Bronchial epithelial cell (primary cell): ENCODE measurements around the gene TENM3. TPM values are rescaled to one million over a fixed set of nuclear protein-coding genes. Genes with fewer than 3 reads are reported as not detected.

Experiments
- DNase-seq: peaks from one replicate; pipeline ENCODE4 v3.0.0-alpha.2; 2010; ENCODE audit warnings: low read depth
- FAIRE-seq: peaks from 2 replicates; lab custom pipeline; 2011; peaks lifted over from hg19 to GRCh38; lab: Jason Lieb, UNC
- H3K27me3 ChIP-seq: 2 replicates; pipeline ENCODE4 v1.5.1; 2011; ENCODE audit warnings: low read length; ENCODE audit not compliant: control insufficient read depth, insufficient read depth
- H3K36me3 ChIP-seq: 2 replicates; pipeline ENCODE4 v1.5.1; 2011; ENCODE audit warnings: low read length; ENCODE audit not compliant: control insufficient read depth, insufficient read depth
- H3K4me3 ChIP-seq: 2 replicates; pipeline ENCODE4 v1.5.1; 2011; ENCODE audit warnings: mild to moderate bottlenecking, low read depth, low read length, control low read depth
- total RNA-seq: library from RNA; depleted of rRNA; stranded (reverse); fragments of >200 nt; gene quantifications from 2 replicates; pipeline ENCODE4 v1.2.1, GENCODE V29; 2014
- TF ChIP-seq, protein P1 (sequence below): IDR thresholded peaks from 2 replicates; pipeline ENCODE4 v1.5.1; 2011; ENCODE audit warnings: mild to moderate bottlenecking, moderate library complexity, low read length, control low read depth, inconsistent platforms; ENCODE audit not compliant: insufficient read depth, severe bottlenecking

TENM3 gene
- total RNA-seq, 1 donor from 2014 or later = 1.3 TPM

DNA sequence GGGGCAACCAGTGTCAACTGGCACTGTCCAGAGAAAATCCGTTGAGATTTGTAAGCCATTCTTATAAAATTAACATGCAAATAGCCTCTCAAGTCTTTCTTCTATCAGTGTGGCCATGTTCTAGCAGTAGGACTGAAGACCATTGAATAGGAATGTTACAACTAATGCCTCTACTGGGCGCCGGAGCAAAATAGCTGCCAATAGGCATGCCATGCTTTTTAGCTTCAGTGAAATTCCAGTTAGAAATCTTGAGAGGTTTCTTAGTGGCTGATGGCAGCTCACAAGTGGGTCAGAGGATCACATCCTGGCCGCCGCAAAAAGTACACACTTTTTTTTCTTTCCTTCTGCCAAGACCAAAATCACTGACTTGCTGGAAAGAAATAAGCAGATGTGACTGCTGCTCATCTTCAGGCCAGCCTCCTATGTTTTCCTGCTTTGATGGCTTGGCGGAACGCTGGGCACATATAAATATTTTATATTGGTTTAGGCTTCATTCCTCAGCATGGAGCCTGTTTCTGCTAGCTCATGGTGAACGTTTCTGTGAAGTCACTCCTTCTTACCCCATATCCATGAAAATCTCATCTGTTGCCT lies 293.1 kb downstream of the TENM3 start:
- DNase-seq (no peak), FAIRE-seq (no peak)
- Histone ChIP-seq H3K4me3 (no peak overlapping the region), H3K27me3 (no peaks in the 10 kb centered on the region), H3K36me3 (no peaks in the 10 kb centered on the region)
- TF ChIP-seq, protein P1, sequence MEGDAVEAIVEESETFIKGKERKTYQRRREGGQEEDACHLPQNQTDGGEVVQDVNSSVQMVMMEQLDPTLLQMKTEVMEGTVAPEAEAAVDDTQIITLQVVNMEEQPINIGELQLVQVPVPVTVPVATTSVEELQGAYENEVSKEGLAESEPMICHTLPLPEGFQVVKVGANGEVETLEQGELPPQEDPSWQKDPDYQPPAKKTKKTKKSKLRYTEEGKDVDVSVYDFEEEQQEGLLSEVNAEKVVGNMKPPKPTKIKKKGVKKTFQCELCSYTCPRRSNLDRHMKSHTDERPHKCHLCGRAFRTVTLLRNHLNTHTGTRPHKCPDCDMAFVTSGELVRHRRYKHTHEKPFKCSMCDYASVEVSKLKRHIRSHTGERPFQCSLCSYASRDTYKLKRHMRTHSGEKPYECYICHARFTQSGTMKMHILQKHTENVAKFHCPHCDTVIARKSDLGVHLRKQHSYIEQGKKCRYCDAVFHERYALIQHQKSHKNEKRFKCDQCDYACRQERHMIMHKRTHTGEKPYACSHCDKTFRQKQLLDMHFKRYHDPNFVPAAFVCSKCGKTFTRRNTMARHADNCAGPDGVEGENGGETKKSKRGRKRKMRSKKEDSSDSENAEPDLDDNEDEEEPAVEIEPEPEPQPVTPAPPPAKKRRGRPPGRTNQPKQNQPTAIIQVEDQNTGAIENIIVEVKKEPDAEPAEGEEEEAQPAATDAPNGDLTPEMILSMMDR = no peak

GRCh38 chr4:182537031-182537795 lies 294.0 kb downstream of the TENM3 start:
- TF ChIP-seq, protein P1 = no peak
- H3K4me3 ChIP-seq = no peak overlapping the region
- FAIRE-seq (no peak), DNase-seq (no peak)
- no peaks in the 10 kb centered on the region for H3K36me3 ChIP-seq
- H3K27me3 ChIP-seq = no peaks in the 10 kb centered on the region

GRCh38 chr4:182538031-182538430 lies 294.8 kb downstream of the TENM3 start:
- TF ChIP-seq, protein P1 = no peak
- DNase-seq (no peak), FAIRE-seq (no peak)
- H3K27me3 ChIP-seq = no peaks in the 10 kb centered on the region
- H3K4me3 ChIP-seq = no peak overlapping the region
- no peaks in the 10 kb centered on the region for H3K36me3 ChIP-seq

GRCh38 chr4:182540496-182540895 lies 297.3 kb downstream of the TENM3 start:
- H3K36me3 ChIP-seq = no peaks in the 10 kb centered on the region
- H3K4me3 ChIP-seq = no peak overlapping the region
- no peak for FAIRE-seq
- no peaks in the 10 kb centered on the region for H3K27me3 ChIP-seq
- no peak for DNase-seq
- TF ChIP-seq, protein P1 = no peak

DNA sequence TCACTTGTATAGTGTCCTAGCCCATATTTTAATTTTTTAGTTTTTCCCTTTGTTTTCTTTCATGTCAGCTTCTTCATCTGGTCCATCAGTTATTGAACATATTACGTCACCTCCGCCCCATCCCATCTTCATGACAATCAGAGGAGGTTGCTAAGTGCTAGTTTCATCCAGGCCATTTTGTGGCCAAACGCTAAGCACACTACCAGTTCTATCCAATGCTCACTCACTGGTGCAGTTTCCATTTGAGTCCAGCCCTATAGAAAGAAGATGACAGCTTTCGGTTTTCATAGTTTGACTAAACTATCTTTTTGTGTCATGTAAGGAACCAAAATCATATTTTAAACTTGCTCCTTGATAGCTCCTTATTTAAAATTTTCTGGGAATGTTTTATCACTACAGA lies 304.2 kb downstream of the TENM3 start:
- TF ChIP-seq, protein P1 = no peak
- DNase-seq (no peak), FAIRE-seq (no peak)
- Histone ChIP-seq H3K27me3 (no peaks in the 10 kb centered on the region), H3K36me3 (no peaks in the 10 kb centered on the region), H3K4me3 (no peak overlapping the region)
